GM12872 (cell line): ENCODE results near the gene ASB13.

Experiments
- CTCF ChIP-seq: IDR thresholded peaks from 3 replicates; pipeline ENCODE4 v1.5.1; 2011; ENCODE audit warnings: low read depth, mild to moderate bottlenecking, low read length, moderate library complexity; ENCODE audit not compliant: insufficient read depth

Gene ASB13

GRCh38 chr10:5650664-5651387 is 15.6 kb downstream of the ASB13 start:
- TF ChIP-seq CTCF = no peak

- no peak for TF ChIP-seq CTCF
These were observed 16.6 kb downstream of the ASB13 start for GRCh38 chr10:5649746-5650145.

- TF ChIP-seq CTCF = no peak
These were observed 17.6 kb downstream of the ASB13 start for GRCh38 chr10:5648494-5649457.

GRCh38 chr10:5647507-5648240 is 18.7 kb downstream of the ASB13 start:
- TF ChIP-seq CTCF = no peak

- TF ChIP-seq CTCF = no peak
These were observed 20.3 kb downstream of the ASB13 start for GRCh38 chr10:5645944-5646617.

GRCh38 chr10:5645375-5645774 is 21.0 kb downstream of the ASB13 start:
- TF ChIP-seq CTCF = no peak
